ENCODE results near the gene EVL.
"Not testable (repeated sequence)": the region's sequence is repeated elsewhere in the genome, so short reads cannot be mapped to it uniquely, and the experiment has no call there.

Gene EVL

DNA sequence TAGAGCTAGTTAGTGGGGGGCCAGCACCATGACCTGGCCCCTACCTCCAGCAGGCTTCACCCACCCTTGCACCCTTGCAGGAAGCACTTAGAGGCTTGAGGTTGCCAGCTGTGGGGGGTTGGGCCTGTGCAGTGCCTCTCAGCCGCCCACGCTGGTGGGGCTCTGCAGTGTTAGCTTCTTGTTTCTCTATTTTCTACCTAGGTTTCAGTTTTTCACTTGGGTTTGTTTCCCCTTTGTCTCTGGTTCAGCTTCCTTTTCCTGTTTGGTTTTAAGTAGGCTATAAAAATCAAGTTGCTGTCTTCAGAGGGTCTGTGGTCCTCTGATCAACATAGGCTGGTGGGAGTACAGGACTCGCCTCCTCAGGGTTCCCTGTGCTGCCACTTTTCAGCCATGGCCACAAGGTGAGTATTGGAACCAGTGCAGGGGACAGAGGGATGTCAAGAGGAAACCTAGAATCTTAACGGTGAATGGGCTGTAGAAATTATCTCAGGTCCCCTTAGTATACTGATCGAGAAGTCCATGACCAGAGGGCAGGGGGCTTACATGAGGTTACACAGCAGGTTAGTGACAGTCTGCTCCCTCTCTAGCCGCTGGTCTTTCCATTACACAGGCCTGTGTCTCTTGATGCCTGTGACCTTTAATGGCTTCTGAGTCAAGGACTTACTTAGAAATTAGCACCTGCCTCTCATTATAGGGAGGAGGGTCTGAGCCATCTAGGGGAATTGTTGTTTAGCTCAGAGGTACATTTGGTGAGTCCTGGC, at the start of gene EVL:
Gene EVL, plus strand, starts transcription at position 312 of the 761 bp plus-strand sequence. Its CDS starts 79 bp downstream, at position 391.
- no peak for DNase-seq

GRCh38 chr14:100017553-100017952, 47.7 kb upstream of the EVL start:
- DNase-seq, result no peak

DNA sequence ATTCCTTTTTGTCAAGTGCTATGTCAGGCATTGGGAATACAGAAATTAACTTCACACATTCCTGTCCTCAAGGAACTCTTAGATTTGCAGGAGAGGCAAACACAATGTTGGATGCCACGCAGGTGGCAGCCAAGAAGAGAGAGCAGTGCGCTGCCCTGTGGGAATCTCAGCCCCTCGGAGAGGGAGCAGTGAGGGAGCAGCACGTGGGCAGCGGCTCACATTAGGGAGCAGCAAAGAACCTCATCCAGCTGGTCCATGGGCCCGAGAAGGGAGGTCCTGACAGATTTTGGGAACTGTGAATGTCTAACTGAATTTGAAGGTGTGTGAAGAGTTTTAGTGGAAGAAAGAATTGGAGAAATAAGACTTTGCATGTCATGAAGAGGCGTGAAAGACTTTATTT, 47.2 kb upstream of the EVL start:
- DNase-seq, result no peak

GRCh38 chr14:100018482-100018881, 46.7 kb upstream of the EVL start:
- DNase-seq, result no peak

- DNase-seq, result no peak
Observed at GRCh38 chr14:100019156-100019744, 46.0 kb upstream of the EVL start.

- no peak for DNase-seq
Observed at GRCh38 chr14:100020629-100021028, 44.6 kb upstream of the EVL start.

GRCh38 chr14:100022772-100023451, 42.3 kb upstream of the EVL start:
- DNase-seq, result no peak

DNA sequence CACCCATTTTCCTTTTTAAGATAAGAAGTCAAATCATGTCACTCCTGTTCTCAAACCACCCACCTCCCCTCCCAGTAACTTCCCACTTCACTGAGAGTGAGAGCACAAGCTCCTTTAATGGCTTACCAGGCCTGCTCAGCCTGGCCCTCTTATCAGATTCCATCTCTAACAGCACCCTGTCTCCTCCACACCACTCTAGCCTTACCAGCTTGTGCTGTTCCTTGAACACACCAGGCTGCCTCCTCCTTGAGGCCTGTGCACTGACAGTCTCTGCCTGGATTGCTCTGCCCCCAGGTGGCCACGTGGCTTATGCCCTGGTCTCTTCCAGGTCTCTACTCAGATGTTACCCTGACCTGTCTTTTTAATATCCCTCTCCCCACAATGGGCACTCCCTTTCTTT, 40.1 kb upstream of the EVL start:
- no peak for DNase-seq

DNA sequence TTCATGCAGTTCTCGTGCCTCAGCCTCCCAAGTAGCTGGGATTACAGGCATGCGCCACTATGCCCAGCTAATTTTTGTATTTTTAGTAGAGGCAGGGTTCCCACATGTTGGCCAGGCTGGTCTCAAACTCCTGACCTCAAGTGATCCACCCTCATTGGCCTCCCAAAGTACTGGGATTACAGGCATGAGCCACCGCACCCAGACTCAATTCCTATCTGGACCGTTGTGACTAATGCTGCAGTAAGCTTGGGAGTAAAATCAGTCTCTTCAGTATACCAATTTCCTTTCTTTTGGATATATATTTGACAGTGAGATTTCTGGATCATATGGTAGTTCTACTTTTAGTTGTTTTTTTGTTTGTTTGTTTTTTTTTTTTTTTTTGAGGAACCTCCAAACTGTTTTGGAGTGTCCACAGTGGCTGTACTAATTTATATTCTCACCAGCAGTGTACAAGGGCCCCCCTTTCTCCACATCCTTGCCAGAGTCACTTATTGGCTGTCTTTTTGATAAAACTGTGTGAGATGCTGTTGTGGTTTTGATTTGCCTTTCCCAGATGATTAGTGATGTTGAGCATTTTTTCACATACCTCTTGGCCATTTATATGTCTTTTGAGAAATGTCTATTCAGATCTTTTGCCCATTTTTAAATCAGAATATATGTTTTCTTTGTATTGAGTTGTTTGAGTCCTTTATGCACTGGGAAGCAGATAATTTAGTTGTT, 37.3 kb upstream of the EVL start:
- no peak for DNase-seq

DNA sequence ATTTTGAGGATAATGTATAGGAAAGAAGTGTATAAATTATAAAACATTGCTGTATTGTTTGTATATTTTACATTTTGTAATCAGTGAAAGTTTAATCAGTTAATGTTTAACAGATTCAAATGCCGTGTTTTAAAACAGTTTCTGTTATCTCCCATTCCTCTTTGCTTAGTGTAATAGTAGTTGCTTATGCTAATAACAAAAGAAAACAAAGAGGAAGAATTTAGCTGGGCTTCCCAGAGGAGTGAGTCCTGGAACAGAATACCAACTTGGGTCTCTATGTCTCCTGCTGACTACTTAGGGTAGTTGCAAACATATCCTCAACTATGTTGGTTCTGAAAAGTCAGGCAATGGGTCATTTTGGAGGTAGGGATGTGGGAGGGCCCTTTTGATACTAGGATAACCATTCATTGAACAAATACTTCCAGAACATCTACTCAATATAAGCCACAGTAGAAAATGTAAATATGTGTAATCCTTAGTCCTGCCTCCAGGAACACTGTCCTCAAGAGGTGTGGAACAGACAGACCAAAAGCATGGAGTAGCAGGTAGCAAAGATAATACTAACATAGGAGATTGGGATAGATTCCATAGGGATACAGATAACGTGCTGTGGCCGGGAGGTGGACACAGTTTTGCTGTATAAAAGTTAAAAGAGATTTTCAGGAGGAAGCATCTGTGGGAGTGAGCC, 36.1 kb upstream of the EVL start:
- no peak for DNase-seq

DNA sequence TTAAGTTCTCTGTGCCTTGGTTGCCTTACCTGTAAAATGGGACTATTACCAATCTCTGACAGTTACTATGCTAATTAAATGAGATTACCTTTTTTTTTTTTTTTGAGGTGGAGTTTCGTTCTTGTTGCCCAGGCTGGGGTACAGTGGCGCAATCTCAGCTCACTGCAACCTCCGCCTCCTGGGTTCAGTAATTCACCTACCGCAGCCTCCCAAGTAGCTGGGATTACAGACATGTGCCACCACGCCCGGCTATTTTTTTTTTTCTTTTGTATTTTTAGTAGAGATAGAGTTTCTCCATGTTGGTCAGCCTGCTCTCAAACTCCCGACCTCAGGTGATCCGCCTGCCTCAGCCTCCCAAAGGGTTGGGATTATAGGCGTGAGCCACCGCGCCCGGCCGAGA, 35.2 kb upstream of the EVL start:
- not testable (repeated sequence) for DNase-seq

GRCh38 chr14:100030452-100031153, 34.6 kb upstream of the EVL start:
- DNase-seq, result no peak

DNA sequence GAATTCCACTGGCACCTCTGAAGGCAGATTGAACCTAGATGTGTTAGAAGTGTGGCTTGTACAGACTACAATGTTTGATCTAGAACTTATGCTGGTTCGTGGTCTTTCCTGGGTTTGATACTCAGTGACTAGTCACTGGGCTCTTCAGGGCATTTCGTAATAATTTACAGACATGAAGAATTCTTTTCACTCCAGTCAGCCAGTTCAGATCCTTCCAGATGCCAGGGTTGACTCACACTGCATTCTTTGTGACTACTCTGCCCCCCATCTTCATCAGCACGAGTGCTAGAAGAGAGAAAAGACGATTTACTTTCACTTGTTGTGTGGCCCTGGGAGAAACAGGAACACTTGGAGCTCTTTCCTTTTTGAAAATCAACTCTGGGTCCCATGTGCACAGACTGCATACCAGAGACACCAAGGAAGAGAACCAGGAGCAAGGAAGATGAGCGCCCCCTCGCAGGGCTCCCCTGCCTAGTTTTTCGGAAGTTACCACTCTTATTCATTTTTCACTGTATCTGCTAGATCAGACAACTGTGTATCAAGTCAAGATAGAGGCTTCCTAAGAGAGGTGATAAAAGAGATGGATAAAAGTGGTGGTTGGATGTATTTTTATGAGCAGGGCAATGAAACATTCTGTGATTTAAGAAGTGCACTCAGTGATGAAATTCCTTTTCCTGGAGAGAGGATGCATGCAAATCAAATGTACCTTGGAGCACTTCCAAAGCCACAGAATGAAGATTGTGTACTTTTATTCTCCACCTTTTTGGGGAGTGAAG, 33.5 kb upstream of the EVL start:
- no peak for DNase-seq

DNA sequence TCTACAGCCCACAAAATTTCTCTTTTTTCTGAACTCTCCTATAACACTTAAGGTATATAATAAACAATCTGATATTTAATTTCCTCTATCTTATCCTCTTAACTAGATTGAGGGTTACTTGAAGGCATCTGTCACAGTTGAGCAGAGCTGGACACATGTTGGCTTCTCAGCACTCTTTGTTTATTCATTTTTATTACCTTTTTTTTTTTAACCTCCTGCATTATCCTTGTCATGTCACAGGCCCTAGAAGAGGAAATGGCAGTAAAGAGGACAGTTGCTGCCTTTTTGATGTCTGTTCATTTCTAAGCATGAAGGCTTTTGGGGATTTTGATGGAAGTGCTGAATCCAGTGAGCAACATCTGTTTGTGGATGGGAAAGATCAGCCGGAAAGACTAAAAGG, 32.5 kb upstream of the EVL start:
- DNase-seq, result no peak

DNA sequence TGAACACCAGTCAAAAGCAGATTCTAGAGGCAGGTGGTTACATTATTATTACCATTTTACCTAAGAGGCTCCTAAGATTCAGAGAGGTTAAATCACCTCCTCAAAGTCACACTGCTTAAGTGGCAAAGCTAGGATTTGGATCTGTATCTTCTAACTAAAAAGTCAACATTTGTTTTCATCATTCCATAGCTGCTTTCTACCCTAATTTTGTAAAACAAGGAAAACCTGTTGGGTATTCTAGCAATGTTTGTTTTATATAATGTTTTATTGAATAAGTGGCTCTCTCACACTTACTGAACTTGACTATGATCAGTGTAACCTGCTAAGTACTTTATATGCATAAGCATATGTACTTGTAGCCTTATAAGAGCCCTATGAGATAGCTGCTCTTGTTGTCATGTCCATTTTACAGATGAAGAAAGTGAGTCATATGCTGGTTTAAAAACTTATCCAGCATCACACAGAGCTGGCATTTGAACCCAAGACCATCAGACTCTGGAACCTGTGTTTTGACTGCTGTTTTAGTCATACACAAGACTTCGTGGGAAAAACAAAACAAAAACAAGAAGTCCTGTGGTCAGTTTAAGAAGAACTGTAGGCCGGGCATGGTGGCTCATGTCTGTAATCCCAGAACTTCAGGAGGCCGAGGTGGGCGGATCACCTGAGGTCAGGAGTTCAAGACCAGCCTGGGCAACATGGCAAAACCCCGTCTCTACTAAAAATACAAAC, 31.7 kb upstream of the EVL start:
- no peak for DNase-seq

DNA sequence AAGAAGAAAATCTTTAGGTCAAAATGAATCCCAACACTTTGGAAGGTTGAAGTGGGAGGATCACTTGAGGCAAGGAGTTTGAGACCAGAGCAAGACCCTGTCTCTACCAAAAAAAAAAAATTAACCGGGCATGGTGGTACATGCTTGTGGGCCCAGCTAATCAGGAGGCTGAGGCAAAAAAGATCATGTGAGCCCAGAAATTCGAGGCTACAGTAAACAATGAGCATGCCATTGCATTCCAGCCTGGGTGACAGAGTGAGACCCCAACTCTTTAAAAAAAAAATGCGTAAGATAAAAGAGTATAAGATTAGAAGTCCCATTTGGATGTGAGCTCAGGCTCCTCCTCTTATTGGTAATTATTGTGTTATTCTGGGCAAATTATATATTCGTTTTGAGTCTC, 30.8 kb upstream of the EVL start:
- no peak for DNase-seq

DNA sequence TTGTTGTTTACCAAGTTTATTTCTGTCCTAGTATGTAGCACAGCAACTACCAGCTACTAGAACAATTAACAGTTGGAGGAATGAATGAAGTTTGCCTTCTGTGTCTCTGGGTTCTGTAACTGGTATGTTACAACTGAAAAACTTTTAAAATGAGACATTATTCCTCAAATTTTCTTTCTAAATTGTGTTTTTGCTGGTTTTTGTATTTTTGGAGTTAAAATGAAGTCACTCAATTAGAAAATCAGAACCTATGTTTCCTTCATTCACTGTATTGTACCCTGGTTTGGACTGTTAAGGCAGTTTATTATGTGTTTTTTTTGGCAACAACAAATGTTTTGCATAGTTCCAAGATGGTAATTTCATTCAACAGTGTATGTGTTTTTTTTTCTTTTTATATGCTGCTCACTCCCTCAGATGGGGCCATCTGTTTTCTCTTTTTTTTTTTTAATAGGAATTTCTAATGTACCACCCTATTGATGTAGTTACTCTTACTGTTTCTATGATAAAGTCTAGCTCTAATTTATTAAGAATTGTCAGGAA, 30.2 kb upstream of the EVL start:
- DNase-seq, result no peak

DNA sequence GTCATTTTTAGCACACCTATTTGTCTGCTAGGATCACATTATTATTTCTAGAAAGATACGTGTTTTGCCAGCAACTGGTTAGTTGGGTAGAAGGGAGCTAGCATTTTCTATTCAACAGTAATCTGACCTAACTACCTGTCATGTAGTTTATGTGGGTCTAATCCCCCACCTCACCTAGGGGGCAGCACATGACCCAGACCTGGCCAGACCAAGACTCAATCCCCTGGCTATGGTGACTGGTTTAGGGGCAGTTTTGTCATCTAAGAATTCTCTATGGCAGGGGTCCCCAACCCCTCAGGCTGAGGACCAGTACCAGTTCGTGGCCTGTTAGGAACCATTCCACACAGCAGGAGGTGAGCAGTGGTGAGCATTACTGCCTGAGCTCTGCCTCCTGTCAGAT, 29.5 kb upstream of the EVL start:
- no peak for DNase-seq

GRCh38 chr14:100037353-100037752, 27.9 kb upstream of the EVL start:
- peak; percentile 26 for DNase-seq

DNA sequence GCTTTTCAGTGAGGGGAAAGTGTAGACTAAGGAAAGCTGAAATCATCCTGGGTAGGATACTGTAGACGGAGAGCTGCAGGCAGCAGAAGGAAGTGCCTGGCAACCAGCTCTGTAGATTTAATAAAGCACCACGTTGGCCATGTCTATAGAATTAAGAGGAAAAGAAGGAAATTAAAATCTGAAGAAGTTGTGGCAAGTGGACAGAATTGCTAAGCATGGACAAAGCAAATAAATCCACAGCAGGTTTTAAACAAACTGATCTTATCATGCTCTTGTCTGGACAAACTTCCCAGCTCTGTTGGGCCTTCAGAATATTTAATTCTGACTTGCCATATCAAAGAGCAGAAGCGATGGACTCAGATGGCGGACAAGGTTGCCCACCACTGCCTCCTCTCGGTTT, 27.2 kb upstream of the EVL start:
- DNase-seq, result no peak

DNA sequence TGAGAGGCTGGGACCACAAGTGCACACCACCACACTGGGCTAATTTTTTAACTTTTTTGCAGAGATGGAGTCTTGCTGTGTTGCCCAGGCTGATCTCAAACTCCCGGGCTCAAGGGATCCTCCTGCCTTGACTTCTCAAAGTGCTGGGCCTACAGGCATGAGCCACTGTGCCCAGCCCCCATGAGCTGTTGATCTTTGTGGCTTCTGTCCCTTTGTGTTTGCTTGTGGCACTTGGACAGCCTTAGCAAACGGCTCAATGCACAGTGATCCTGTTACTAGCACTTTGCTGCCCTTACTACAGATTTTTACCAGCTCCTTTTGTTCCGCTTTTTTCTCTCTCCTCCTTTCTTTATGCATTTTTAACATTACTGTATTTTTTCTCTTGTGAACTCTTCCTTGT, 25.3 kb upstream of the EVL start:
- no peak for DNase-seq
